Urinary bladder (tissue), 4 donors: ENCODE data around the gene AIDA. TPM values are rescaled to one million over a fixed set of nuclear protein-coding genes. Genes with fewer than 3 reads are reported as not detected.

Experiments used
- DNase-seq: peaks from one replicate; pipeline ENCODE4 v3.0.0-alpha.2; 2015; ENCODE audit errors: extremely low spot score
- H3K27ac ChIP-seq: one replicate; pipeline ENCODE4 v1.5.1; 2013; ENCODE audit warnings: low read depth, mild to moderate bottlenecking, moderate library complexity
- H3K36me3 ChIP-seq: one replicate; pipeline ENCODE4 v1.6.1; 2013; ENCODE audit warnings: mild to moderate bottlenecking, moderate library complexity; ENCODE audit not compliant: insufficient read depth
- H3K4me1 ChIP-seq: one replicate; pipeline ENCODE4 v1.6.1; 2013; ENCODE audit warnings: mild to moderate bottlenecking, moderate library complexity; ENCODE audit not compliant: insufficient read depth
- H3K4me3 ChIP-seq: one replicate; pipeline ENCODE4 v1.5.1; 2013; ENCODE audit warnings: low read depth, low read length
- WGBS: extraction: QIAGEN DNeasy Blood & Tissue Kit; methylation state at CpG from one replicate; pipeline ENCODE4 v1.1.7; 2013; 5-methylcytosine and 5-hydroxymethylcytosine counted together
- polyA plus RNA-seq: library from polyadenylated mRNA; stranded (reverse); fragments of 200-250 nt; gene quantifications from one replicate; pipeline ENCODE4 v1.2.3, GENCODE V29; 2013
- total RNA-seq: library from RNA; depleted of rRNA; stranded (reverse); fragments of >200 nt; gene quantifications from one replicate; pipeline ENCODE4 v1.2.3, GENCODE V29; 2014
- donor health status: healthy with polysubstance abuse.
- donor health status: healthy.

AIDA gene
- total and polyA plus RNA-seq, 2 donors: 65.7 to 93.1 TPM

DNA sequence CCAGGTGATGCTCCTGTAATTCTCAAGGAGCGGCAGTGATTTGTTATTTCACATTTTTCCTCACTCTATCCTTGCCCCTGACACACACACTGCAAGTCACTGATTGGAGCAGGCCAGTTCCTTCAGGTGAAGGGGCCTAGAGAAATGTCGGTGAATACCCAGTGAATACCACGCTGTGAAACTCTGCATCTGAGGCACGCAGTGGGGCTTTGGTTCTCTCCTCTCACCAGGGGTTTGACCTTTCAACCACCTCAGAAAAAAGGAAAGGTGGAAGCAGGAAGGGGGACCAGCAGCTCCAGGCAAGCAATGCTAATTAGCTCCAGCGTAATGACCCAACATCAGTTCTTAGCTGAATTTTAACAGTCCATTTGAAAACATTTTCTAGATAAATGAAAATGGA lies 24.2 kb upstream of the AIDA start:
- no peak overlapping the region for H3K27ac ChIP-seq
- DNase-seq: no peak
- 65% methylated on average over 5 of the region's 5 CpGs for WGBS

GRCh38 chr1:222734740-222735139 lies 22.4 kb upstream of the AIDA start:
- Histone ChIP-seq H3K4me1 (no peaks in the 10 kb centered on the region), H3K36me3 (peaks cover 5% of the 10 kb centered on the region), H3K27ac (no peak overlapping the region), H3K4me3 (no peak overlapping the region)
- WGBS: 88% methylated on average over 1 of the region's 1 CpG
- no peak for DNase-seq

More for the DNA sequence above, 24.2 kb upstream of the AIDA start:
- Histone ChIP-seq H3K36me3 (no peaks in the 10 kb centered on the region), H3K4me3 (no peak overlapping the region), H3K4me1 (no peaks in the 10 kb centered on the region)

GRCh38 chr1:222732216-222733159 lies 20.2 kb upstream of the AIDA start:
- no peak overlapping the region for H3K27ac ChIP-seq
- no peaks in the 10 kb centered on the region for H3K4me1 ChIP-seq
- 94% methylated on average over 3 of the region's 3 CpGs for WGBS
- H3K4me3 ChIP-seq: no peak overlapping the region
- H3K36me3 ChIP-seq: peaks cover 5% of the 10 kb centered on the region
- DNase-seq: no peak

- Histone ChIP-seq H3K4me3 (no peak overlapping the region), H3K27ac (no peak overlapping the region), H3K4me1 (no peaks in the 10 kb centered on the region), H3K36me3 (peaks cover 5% of the 10 kb centered on the region)
- DNase-seq: no peak
- 81% methylated on average over 1 of the region's 1 CpG for WGBS
Observed at GRCh38 chr1:222730866-222731265, 18.6 kb upstream of the AIDA start.

GRCh38 chr1:222728746-222729145 lies 16.5 kb upstream of the AIDA start:
- Histone ChIP-seq H3K4me3 (no peak overlapping the region), H3K27ac (no peak overlapping the region), H3K4me1 (no peaks in the 10 kb centered on the region), H3K36me3 (peaks cover 5% of the 10 kb centered on the region)
- WGBS: 84% methylated on average over 1 of the region's 1 CpG
- DNase-seq: no peak

GRCh38 chr1:222716393-222716792 lies 4.1 kb upstream of the AIDA start:
- 97% methylated on average over 2 of the region's 2 CpGs for WGBS
- no peak overlapping the region for H3K4me3 ChIP-seq

DNA sequence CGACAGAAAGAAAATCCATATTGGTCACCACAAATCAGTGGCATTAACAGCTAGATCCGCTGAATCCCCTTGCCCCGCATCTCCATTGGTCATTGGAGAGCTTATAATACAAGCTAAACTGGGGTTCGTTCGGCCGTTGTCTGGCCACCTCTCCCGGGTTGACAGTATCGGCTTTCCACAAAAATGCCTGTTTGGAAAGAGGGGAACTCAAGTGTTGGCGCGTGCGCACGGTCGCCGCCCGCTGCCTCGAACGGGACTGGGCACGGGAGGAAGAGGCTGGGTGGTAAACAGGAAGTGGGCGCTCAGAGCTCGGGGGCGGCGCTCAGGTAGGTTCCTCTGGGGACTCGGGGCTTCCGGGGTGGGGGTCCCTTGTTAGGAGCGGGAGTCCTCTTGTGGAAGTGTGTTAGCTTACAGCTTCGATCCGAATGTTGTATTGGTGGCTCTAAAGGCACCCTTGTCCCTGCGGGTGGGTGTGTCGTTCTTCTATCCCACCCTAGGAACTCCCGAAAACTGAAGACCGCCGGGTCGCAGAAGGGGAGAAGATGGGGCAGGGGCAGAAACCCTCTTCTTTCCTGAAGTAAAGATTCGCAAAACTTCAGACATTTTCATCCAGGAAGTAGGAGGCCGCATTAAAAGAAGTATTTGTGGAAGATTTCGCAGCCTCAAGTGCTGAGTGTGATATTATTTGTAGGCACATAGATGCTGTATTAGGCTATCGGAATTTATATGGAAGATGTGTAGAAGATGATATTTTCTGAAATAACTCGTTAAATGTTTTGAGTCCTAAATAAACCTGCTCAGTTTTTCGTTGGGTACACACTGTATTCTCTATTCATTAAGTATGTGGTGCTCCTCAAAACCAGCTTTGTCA lies 1.0 kb upstream of the AIDA start:
- Histone ChIP-seq H3K36me3 (peaks cover 1% of the 10 kb centered on the region), H3K4me3 (peak overlapping the region; percentile 66), H3K4me1 (peaks cover 1% of the 10 kb centered on the region), H3K27ac (peak overlapping the region; percentile 99)
- peak; percentile 93 for DNase-seq
- WGBS: under 1% methylated on average over 39 of the region's 39 CpGs

More at GRCh38 chr1:222716393-222716792, 4.1 kb upstream of the AIDA start:
- no peak overlapping the region for H3K27ac ChIP-seq
- DNase-seq: no peak
- peaks cover 4% of the 10 kb centered on the region for H3K36me3 ChIP-seq
- H3K4me1 ChIP-seq: no peaks in the 10 kb centered on the region

DNA sequence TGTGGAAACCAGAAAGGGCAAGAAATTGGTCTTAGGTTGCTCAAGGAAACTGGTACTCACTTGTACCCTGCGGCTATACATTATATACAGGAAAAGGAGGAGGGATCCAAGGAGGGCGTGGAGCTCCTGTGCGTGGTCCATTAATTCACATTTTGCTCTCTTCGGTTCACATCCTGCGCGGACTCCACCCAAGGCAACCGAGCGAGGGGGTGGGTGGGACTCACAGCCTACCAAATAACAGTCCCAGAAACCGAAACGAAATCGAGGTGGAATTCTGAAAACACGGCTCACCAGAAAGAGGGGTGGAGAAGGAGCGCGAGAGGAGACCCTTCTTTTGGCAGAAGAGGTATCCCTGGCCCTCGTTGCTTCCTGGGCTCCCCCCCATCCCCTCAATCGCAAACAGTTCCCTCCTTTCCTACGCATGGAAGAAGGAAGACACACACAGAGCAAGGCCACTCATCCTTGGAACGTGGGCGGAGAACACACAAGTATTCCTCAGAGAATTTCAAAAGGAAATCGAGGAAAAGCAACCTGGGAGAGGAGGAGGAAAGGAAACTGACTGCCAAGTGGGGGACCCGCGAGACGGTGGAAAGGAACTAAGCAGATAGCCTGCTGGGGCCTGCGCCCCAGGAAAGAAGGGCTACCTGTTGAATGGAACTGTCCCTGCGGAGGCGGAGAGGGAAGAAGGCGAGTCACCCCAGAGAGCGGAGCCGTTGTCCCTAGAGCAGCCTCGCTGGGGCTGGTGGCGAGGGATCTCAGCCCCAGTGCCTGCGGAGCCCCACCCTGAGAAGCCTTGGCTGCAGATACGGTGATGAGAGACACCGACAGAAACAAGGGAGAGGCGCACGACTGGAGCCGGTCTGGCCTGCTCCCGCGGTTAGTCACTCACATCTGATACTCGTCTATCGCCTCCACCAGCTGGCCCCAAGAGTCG lies 705 bp downstream of the AIDA start:
- under 1% methylated on average over 42 of the region's 42 CpGs for WGBS

DNA sequence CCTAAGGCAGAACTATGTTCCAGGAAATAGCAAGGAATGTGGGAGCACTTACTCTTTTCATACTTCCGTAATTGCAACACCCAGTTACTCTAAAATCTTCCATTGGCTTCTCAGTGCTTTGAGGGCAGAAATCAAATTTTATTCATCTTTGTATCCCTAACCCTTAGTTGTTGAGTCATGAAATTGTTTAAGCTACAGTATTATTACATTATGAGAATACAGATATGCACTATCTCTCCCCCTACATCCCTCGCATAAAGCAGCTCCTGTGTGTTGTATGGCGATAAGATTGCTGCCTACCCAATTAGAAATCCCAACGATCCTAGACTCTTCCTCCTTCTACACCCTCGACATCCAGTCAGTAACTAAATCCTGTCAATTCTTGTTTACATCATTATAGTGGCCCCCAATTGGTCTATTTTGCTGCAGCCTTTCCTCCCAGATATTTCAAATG lies 2.6 kb downstream of the AIDA start:
- Histone ChIP-seq H3K36me3 (no peaks in the 10 kb centered on the region), H3K4me1 (peaks cover 1% of the 10 kb centered on the region), H3K4me3 (no peak overlapping the region), H3K27ac (no peak overlapping the region)
- WGBS: 75% methylated on average over 5 of the region's 5 CpGs
- DNase-seq: no peak

More for the DNA sequence above, 705 bp downstream of the AIDA start:
- H3K4me3 ChIP-seq: peak overlapping the region; percentile 66
- peak overlapping the region; percentile 90 for H3K27ac ChIP-seq
- peak; percentile 21 for DNase-seq
- peaks cover 1% of the 10 kb centered on the region for H3K36me3 ChIP-seq
- peaks cover 1% of the 10 kb centered on the region for H3K4me1 ChIP-seq

DNA sequence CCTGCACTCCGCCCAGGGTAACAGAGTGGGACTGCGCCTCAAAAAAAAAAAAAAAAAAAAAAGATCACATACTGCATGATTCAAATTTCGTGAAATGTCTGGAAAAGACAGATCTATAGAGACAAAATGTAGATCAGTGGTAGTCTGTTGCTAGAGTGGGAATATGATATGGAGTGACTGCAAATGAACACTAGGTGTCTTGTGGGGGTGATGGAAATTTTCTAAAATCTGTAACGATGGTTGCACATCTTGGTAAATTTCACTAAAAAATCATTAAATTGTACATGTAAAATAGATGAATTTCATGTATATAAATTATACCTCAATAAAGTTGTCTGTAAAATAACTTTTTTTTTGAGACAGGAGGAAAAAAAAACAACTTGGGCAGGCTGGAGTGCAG lies 5.5 kb downstream of the AIDA start:
- WGBS: 97% methylated on average over 4 of the region's 4 CpGs
- Histone ChIP-seq H3K27ac (no peak overlapping the region), H3K4me1 (peaks cover 1% of the 10 kb centered on the region), H3K36me3 (peaks cover 2% of the 10 kb centered on the region), H3K4me3 (no peak overlapping the region)
- DNase-seq: no peak

DNA sequence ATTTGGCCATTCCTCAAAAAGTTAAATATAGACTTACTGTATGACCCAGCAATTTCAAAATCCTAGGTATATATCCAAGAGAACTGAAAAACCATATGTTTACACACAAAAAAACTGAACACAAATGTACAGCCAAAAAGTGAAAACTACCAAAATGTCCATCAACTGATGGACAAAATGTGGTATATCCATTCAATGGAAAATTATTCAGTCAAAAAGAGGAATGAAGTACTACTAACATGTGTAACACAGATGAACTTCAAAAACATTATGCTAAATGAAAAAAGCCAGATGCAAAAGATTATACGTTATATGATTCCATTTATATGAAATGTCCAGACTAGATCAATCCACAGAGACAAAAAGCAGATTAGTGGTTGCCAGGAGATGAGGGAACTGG lies 8.0 kb downstream of the AIDA start:
- WGBS: 72% methylated on average over 1 of the region's 1 CpG
- no peak for DNase-seq
- H3K4me1 ChIP-seq: no peaks in the 10 kb centered on the region
- H3K27ac ChIP-seq: no peak overlapping the region
- no peak overlapping the region for H3K4me3 ChIP-seq
- peaks cover 5% of the 10 kb centered on the region for H3K36me3 ChIP-seq

GRCh38 chr1:222702210-222702609 lies 10.1 kb downstream of the AIDA start:
- WGBS: 93% methylated on average over 4 of the region's 4 CpGs
- H3K4me3 ChIP-seq: no peak overlapping the region
- H3K27ac ChIP-seq: no peak overlapping the region
- peaks cover 5% of the 10 kb centered on the region for H3K36me3 ChIP-seq
- no peak for DNase-seq
- no peaks in the 10 kb centered on the region for H3K4me1 ChIP-seq

DNA sequence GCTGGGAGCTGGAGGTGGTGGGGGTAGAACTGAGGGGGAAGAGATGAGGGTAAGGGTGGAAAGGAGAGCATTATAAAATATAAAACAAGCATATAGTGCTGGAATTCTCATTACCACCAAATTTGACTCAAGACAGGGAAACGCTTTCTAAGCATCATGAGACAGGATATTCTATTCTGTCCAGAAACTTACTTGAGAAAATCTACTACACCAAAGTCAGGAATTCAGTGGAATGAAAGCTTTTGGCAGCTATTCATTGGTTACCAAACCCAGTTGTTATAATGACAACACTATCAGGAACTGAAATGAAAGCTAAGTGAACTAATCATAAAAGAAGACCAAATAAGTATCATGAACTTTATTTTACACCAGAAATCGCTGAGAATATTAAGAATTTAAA lies 14.5 kb downstream of the AIDA start:
- Histone ChIP-seq H3K4me3 (no peak overlapping the region), H3K4me1 (no peaks in the 10 kb centered on the region), H3K27ac (no peak overlapping the region), H3K36me3 (peaks cover 5% of the 10 kb centered on the region)
- WGBS: 76% methylated on average over 2 of the region's 2 CpGs
- no peak for DNase-seq
